Esophagus squamous epithelium (tissue), 5 donors: ENCODE data around the gene POU2F2. TPM values are rescaled to one million over a fixed set of nuclear protein-coding genes. Genes with fewer than 3 reads are reported as not detected.

Source experiments
- DNase-seq: peaks from one replicate; lab custom pipeline; 2025; lab: John Stamatoyannopoulos, UW
- H3K27ac ChIP-seq, 4 donors: fragments of 200-600 bp; sonication (generic); one replicate each; pipeline ENCODE4 v1.5.1; 2016 to 2019; ENCODE audit warnings: mild to moderate bottlenecking in 1 of 4
- H3K27me3 ChIP-seq, 4 donors: fragments of 200-600 bp; sonication (generic); 1 replicate in 3 of 4; 2 replicates in 1 of 4; pipeline versions ENCODE4 v1.5.1 to v1.6.0; 2017 to 2021; ENCODE audit warnings: antibody characterized with exemption in 1 of 4
- H3K36me3 ChIP-seq, 3 donors: fragments of 200-600 bp; sonication (generic); one replicate each; pipeline ENCODE4 v1.5.1; 2016 to 2019
- H3K4me1 ChIP-seq, 3 donors: fragments of 200-600 bp; sonication (generic); one replicate each; pipeline ENCODE4 v1.5.1; 2017 to 2019
- H3K4me3 ChIP-seq, 4 donors: fragments of 200-600 bp; sonication (generic); 1 replicate in 3 of 4; 2 replicates in 1 of 4; pipeline ENCODE4 v1.5.1; 2016 to 2019; ENCODE audit warnings: mild to moderate bottlenecking in 2 of 4, moderate library complexity in 1 of 4
- H3K9me3 ChIP-seq, 3 donors: fragments of 200-600 bp; sonication (generic); one replicate each; pipeline ENCODE4 v1.5.1; 2016 to 2019
- CTCF ChIP-seq, 6 experiments: fragments of 450-650 bp in 4 of 6; fragments of 200-600 bp in 2 of 6; sonication (generic) in 2 of 6; IDR thresholded peaks; one replicate each; pipeline ENCODE4 v1.5.1; 2016 to 2019; ENCODE audit warnings: antibody characterized with exemption in 6 of 6, mild to moderate bottlenecking in 4 of 6, moderate library complexity in 4 of 6
- POLR2A ChIP-seq, 4 donors: fragments of 450-650 bp; IDR thresholded peaks; one replicate each; pipeline ENCODE4 v1.6.1; 2017; ENCODE audit warnings: antibody characterized with exemption in 4 of 4, mild to moderate bottlenecking in 4 of 4, moderate library complexity in 3 of 4
- WGBS, 2 donors: methylation state at CpG; one replicate each; pipeline ENCODE4 v1.1.5; 2018; 5-methylcytosine and 5-hydroxymethylcytosine counted together
- intact Hi-C: fragments of 100-400 bp; cut with DNase I; formaldehyde crosslinking; loops from one replicate; pipeline ENCODE4 v1.15.0; 2022
- total RNA-seq, 4 donors: library from RNA; depleted of rRNA; stranded (reverse); fragments of >200 nt; gene quantifications; one replicate each; pipeline ENCODE4 v1.1.0, GENCODE V29; 2016
- donor health status: DM: yes; HTN: yes; CAD: no.

POU2F2 gene
- total RNA-seq, 4 donors from 2014 or later, result 0.18 to 0.67 (median 0.57) TPM; not detected in 1

- no peak for TF ChIP-seq CTCF (IDR thresholded peaks at IDR 0.05)
- TF ChIP-seq POLR2A (IDR thresholded peaks at IDR 0.05), result peak in 1 of 4 donors; percentile 17
- no peak for DNase-seq
- Histone ChIP-seq H3K36me3 (no peaks in the 10 kb centered on the region), H3K27me3 (peaks cover 6 to 49% (median 7%) of the 10 kb centered on the region in 4 donors), H3K27ac (peak overlapping the region in 2 of 4 donors; percentile 13 to 70), H3K4me1 (peaks cover 9 to 39% (median 27%) of the 10 kb centered on the region in 3 donors), H3K9me3 (no peaks in the 10 kb centered on the region), H3K4me3 (peak overlapping the region in 1 of 4 donors; percentile 8)
- WGBS, 2 donors, result 24 to 30% methylated on average over 16 to 17 of the region's 20 CpGs
- intact Hi-C loops, result loop anchor here (5.0 to 10.0 kb wide), 3 partner anchors 48 to 195 kb away; partner anchors contain the start of gene MEGF8
These were observed 2.6 kb downstream of the POU2F2 start for GRCh38 chr19:42129399-42130253.

- H3K27me3 ChIP-seq, result peaks cover 0 to 33% (median 0%) of the 10 kb centered on the region in 4 donors
- no peak overlapping the region for H3K4me3 ChIP-seq
- 60 to 72% methylated on average over 5 of the region's 5 CpGs for WGBS, 2 donors
- no peak for DNase-seq
- no peak for TF ChIP-seq POLR2A (IDR thresholded peaks at IDR 0.05)
- no peak for TF ChIP-seq CTCF (IDR thresholded peaks at IDR 0.05)
- no peaks in the 10 kb centered on the region for H3K36me3 ChIP-seq
- H3K9me3 ChIP-seq, result no peaks in the 10 kb centered on the region
- intact Hi-C loops, result no loop called here
- H3K4me1 ChIP-seq, result peaks cover 10 to 35% (median 19%) of the 10 kb centered on the region in 3 donors
- H3K27ac ChIP-seq, result no peak overlapping the region
These were observed 5.7 kb downstream of the POU2F2 start for GRCh38 chr19:42126574-42126973.

- H3K27ac ChIP-seq, result no peak overlapping the region
- no peaks in the 10 kb centered on the region for H3K36me3 ChIP-seq
- TF ChIP-seq CTCF (IDR thresholded peaks at IDR 0.05) (no peak), POLR2A (IDR thresholded peaks at IDR 0.05) (no peak)
- peaks cover 13 to 40% (median 24%) of the 10 kb centered on the region in 3 donors for H3K4me1 ChIP-seq
- no peak overlapping the region for H3K4me3 ChIP-seq
- WGBS, 2 donors, result 57 to 58% methylated on average over 6 of the region's 6 CpGs
- peaks cover 0 to 23% (median 0%) of the 10 kb centered on the region in 4 donors for H3K27me3 ChIP-seq
- H3K9me3 ChIP-seq, result no peaks in the 10 kb centered on the region
- intact Hi-C loops, result no loop called here
- DNase-seq, result no peak
These were observed 6.7 kb downstream of the POU2F2 start for GRCh38 chr19:42125536-42125935.

- 70 to 83% methylated on average over 5 of the region's 5 CpGs for WGBS, 2 donors
- no peaks in the 10 kb centered on the region for H3K36me3 ChIP-seq
- no peak overlapping the region for H3K4me3 ChIP-seq
- peaks cover 0 to 21% (median 0%) of the 10 kb centered on the region in 4 donors for H3K27me3 ChIP-seq
- peaks cover 12 to 30% (median 18%) of the 10 kb centered on the region in 3 donors for H3K4me1 ChIP-seq
- DNase-seq, result no peak
- TF ChIP-seq CTCF (IDR thresholded peaks at IDR 0.05) (no peak), POLR2A (IDR thresholded peaks at IDR 0.05) (no peak)
- intact Hi-C loops, result no loop called here
- no peak overlapping the region for H3K27ac ChIP-seq
- no peaks in the 10 kb centered on the region for H3K9me3 ChIP-seq
These were observed 7.8 kb downstream of the POU2F2 start for GRCh38 chr19:42124386-42124901.

- TF ChIP-seq CTCF (IDR thresholded peaks at IDR 0.05) (no peak), POLR2A (IDR thresholded peaks at IDR 0.05) (no peak)
- WGBS, 2 donors, result no CpG with 5 or more reads among the region's 1 CpG
These were observed 8.5 kb downstream of the POU2F2 start for GRCh38 chr19:42123765-42124164.

More at GRCh38 chr19:42123765-42124164, 8.5 kb downstream of the POU2F2 start:
- no peak overlapping the region for H3K4me3 ChIP-seq
- intact Hi-C loops, result no loop called here
- no peaks in the 10 kb centered on the region for H3K36me3 ChIP-seq
- peaks cover 7 to 23% (median 13%) of the 10 kb centered on the region in 3 donors for H3K4me1 ChIP-seq
- peaks cover 0 to 20% (median 0%) of the 10 kb centered on the region in 4 donors for H3K27me3 ChIP-seq
- H3K9me3 ChIP-seq, result no peaks in the 10 kb centered on the region
- no peak overlapping the region for H3K27ac ChIP-seq
- no peak for DNase-seq
